Measurements from ENCODE around the gene NUTM2E. TPM values are rescaled to one million over a fixed set of nuclear protein-coding genes. Genes with fewer than 3 reads are reported as not detected.
"Not testable (repeated sequence)": the region's sequence is repeated elsewhere in the genome, so short reads cannot be mapped to it uniquely, and the experiment has no call there.

NUTM2E gene
- total and polyA plus RNA-seq, 2 donors (not counting 1 experiment from before 2014, with no cell fraction given) = 1.0 TPM; not detected in 1

GRCh38 chr10:79825587-79826011, 940 bp upstream of the NUTM2E start:
- H3K4me1 Mint-ChIP-seq = peaks cover 14% of the 10 kb centered on the region

GRCh38 chr10:79826131-79826495, 426 bp upstream of the NUTM2E start:
- H3K4me1 ChIP-seq (ENCODE audit: control insufficient read depth in 2 of 2, insufficient read depth in 2 of 2, low read length in 2 of 2); H4K20me1 ChIP-seq (ENCODE audit: control insufficient read depth, insufficient read depth, low read length, poor library complexity, severe bottlenecking); H3K27me3 Mint-ChIP-seq; H3K79me2 ChIP-seq (ENCODE audit: control insufficient read depth, insufficient read depth, low read length); H3K27me3 ChIP-seq (replicated peaks in 1 of 4; ENCODE audit: control extremely low read depth in 1 of 4, control insufficient read depth in 3 of 4, insufficient read depth in 4 of 4, low read length in 3 of 4); POLR2A ChIA-PET; H3K9me3 Mint-ChIP-seq (ENCODE audit: insufficient read depth); CTCF ChIA-PET; H3K9me3 ChIP-seq (ENCODE audit: control extremely low read depth in 1 of 3, control insufficient read depth in 2 of 3, insufficient read depth in 1 of 3, low read length in 2 of 3); H3K36me3 ChIP-seq (replicated peaks in 1 of 2; ENCODE audit: control extremely low read depth in 1 of 2, control insufficient read depth in 1 of 2, extremely low read depth in 1 of 2, insufficient read depth in 2 of 2, low read length in 1 of 2); ATAC-seq (ENCODE audit: low read depth); H3K4me2 ChIP-seq (replicated peaks; ENCODE audit: low read depth, low read length, poor library complexity, severe bottlenecking): not testable (repeated sequence)
- WGBS (ENCODE audit: insufficient coverage) = 0% methylated on average over 4 of the region's 44 CpGs
- H2AFZ ChIP-seq (ENCODE audit: insufficient read depth, low read depth, low read length, poor library complexity, severe bottlenecking) = peak overlapping the region; percentile 55
- H3K9ac ChIP-seq (ENCODE audit: low read length) = peak overlapping the region; percentile 59
- intact Hi-C loops (cut with micrococcal nuclease) = loop anchor here (10.0 kb wide), 2 partner anchors 249 to 379 kb away; partner anchors contain the start of genes ANXA11 and TMEM254
- H3K4me3 ChIP-seq (ENCODE audit: control extremely low read depth in 1 of 5, extremely low read depth in 1 of 5, insufficient read depth in 1 of 5, low read depth in 2 of 5, low read length in 4 of 5) = peak overlapping the region in 4 of 5 experiments; percentile 55 to 60 (median 58)
- Mint-ChIP-seq H3K4me1 (peaks cover 14% of the 10 kb centered on the region), H3K4me3 (peak overlapping the region; percentile 87), H3K27ac (peak overlapping the region; percentile 89)
- peak overlapping the region; percentile 73 to 77 for H3K27ac ChIP-seq (ENCODE audit: low read length in 2 of 2)
- DNase-seq = peak; percentile 67

More at GRCh38 chr10:79825587-79826011, 940 bp upstream of the NUTM2E start:
- H3K27me3 Mint-ChIP-seq; H3K27ac ChIP-seq (ENCODE audit: low read length in 2 of 2); CTCF ChIA-PET; H3K9me3 Mint-ChIP-seq (ENCODE audit: insufficient read depth); H3K79me2 ChIP-seq (ENCODE audit: control insufficient read depth, insufficient read depth, low read length); H4K20me1 ChIP-seq (ENCODE audit: control insufficient read depth, insufficient read depth, low read length, poor library complexity, severe bottlenecking); H3K9me3 ChIP-seq (ENCODE audit: control extremely low read depth in 1 of 3, control insufficient read depth in 2 of 3, insufficient read depth in 1 of 3, low read length in 2 of 3); H2AFZ ChIP-seq (ENCODE audit: insufficient read depth, low read depth, low read length, poor library complexity, severe bottlenecking); H3K36me3 ChIP-seq (replicated peaks in 1 of 2; ENCODE audit: control extremely low read depth in 1 of 2, control insufficient read depth in 1 of 2, extremely low read depth in 1 of 2, insufficient read depth in 2 of 2, low read length in 1 of 2); POLR2A ChIA-PET; H3K27me3 ChIP-seq (replicated peaks in 1 of 4; ENCODE audit: control extremely low read depth in 1 of 4, control insufficient read depth in 3 of 4, insufficient read depth in 4 of 4, low read length in 3 of 4); H3K4me2 ChIP-seq (replicated peaks; ENCODE audit: low read depth, low read length, poor library complexity, severe bottlenecking); H3K4me1 ChIP-seq (ENCODE audit: control insufficient read depth in 2 of 2, insufficient read depth in 2 of 2, low read length in 2 of 2): not testable (repeated sequence)
- no CpG with 5 or more reads among the region's 38 CpGs for WGBS (ENCODE audit: insufficient coverage)
- ATAC-seq (ENCODE audit: low read depth) (peak; percentile 16), DNase-seq (peak; percentile 36)
- Mint-ChIP-seq H3K4me3 (peak overlapping the region; percentile 86), H3K27ac (peak overlapping the region; percentile 83)
- peak overlapping the region; percentile 59 for H3K9ac ChIP-seq (ENCODE audit: low read length)
- peak overlapping the region in 3 of 5 experiments; percentile 23 to 57 (median 55) for H3K4me3 ChIP-seq (ENCODE audit: control extremely low read depth in 1 of 5, extremely low read depth in 1 of 5, insufficient read depth in 1 of 5, low read depth in 2 of 5, low read length in 4 of 5)
- intact Hi-C loops (cut with micrococcal nuclease) = loop anchor here (10.0 kb wide), 2 partner anchors 249 to 379 kb away; partner anchors contain the start of genes ANXA11 and TMEM254

GRCh38 chr10:79833833-79834232, 7.3 kb downstream of the NUTM2E start:
- ATAC-seq (ENCODE audit: low read depth); H3K27me3 Mint-ChIP-seq; H3K4me2 ChIP-seq (replicated peaks; ENCODE audit: low read depth, low read length, poor library complexity, severe bottlenecking); H3K9me3 ChIP-seq (ENCODE audit: control extremely low read depth in 1 of 3, control insufficient read depth in 2 of 3, insufficient read depth in 1 of 3, low read length in 2 of 3); H3K4me3 ChIP-seq (ENCODE audit: control extremely low read depth in 1 of 5, extremely low read depth in 1 of 5, insufficient read depth in 1 of 5, low read depth in 2 of 5, low read length in 4 of 5); H3K79me2 ChIP-seq (ENCODE audit: control insufficient read depth, insufficient read depth, low read length); H3K4me1 Mint-ChIP-seq; H3K36me3 ChIP-seq (replicated peaks in 1 of 2; ENCODE audit: control extremely low read depth in 1 of 2, control insufficient read depth in 1 of 2, extremely low read depth in 1 of 2, insufficient read depth in 2 of 2, low read length in 1 of 2); POLR2A ChIA-PET; intact Hi-C loops (cut with micrococcal nuclease); H4K20me1 ChIP-seq (ENCODE audit: control insufficient read depth, insufficient read depth, low read length, poor library complexity, severe bottlenecking); H3K27ac ChIP-seq (ENCODE audit: low read length in 2 of 2); H3K27ac Mint-ChIP-seq; H3K9me3 Mint-ChIP-seq (ENCODE audit: insufficient read depth); H3K27me3 ChIP-seq (replicated peaks in 1 of 4; ENCODE audit: control extremely low read depth in 1 of 4, control insufficient read depth in 3 of 4, insufficient read depth in 4 of 4, low read length in 3 of 4); DNase-seq; H3K4me3 Mint-ChIP-seq; CTCF ChIA-PET; H2AFZ ChIP-seq (ENCODE audit: insufficient read depth, low read depth, low read length, poor library complexity, severe bottlenecking); H3K9ac ChIP-seq (ENCODE audit: low read length); H3K4me1 ChIP-seq (ENCODE audit: control insufficient read depth in 2 of 2, insufficient read depth in 2 of 2, low read length in 2 of 2): not testable (repeated sequence)
- no CpG with 5 or more reads among the region's 3 CpGs for WGBS (ENCODE audit: insufficient coverage)

GRCh38 chr10:79835891-79836290, 9.4 kb downstream of the NUTM2E start:
- H3K36me3 ChIP-seq (replicated peaks in 1 of 2; ENCODE audit: control extremely low read depth in 1 of 2, control insufficient read depth in 1 of 2, extremely low read depth in 1 of 2, insufficient read depth in 2 of 2, low read length in 1 of 2); H3K79me2 ChIP-seq (ENCODE audit: control insufficient read depth, insufficient read depth, low read length); ATAC-seq (ENCODE audit: low read depth); H3K4me3 ChIP-seq (ENCODE audit: control extremely low read depth in 1 of 5, extremely low read depth in 1 of 5, insufficient read depth in 1 of 5, low read depth in 2 of 5, low read length in 4 of 5); H3K4me3 Mint-ChIP-seq; H3K9me3 Mint-ChIP-seq (ENCODE audit: insufficient read depth); H4K20me1 ChIP-seq (ENCODE audit: control insufficient read depth, insufficient read depth, low read length, poor library complexity, severe bottlenecking); H3K4me2 ChIP-seq (replicated peaks; ENCODE audit: low read depth, low read length, poor library complexity, severe bottlenecking); POLR2A ChIA-PET; H3K27me3 Mint-ChIP-seq; H3K4me1 Mint-ChIP-seq; CTCF ChIA-PET; H3K4me1 ChIP-seq (ENCODE audit: control insufficient read depth in 2 of 2, insufficient read depth in 2 of 2, low read length in 2 of 2); H3K27ac ChIP-seq (ENCODE audit: low read length in 2 of 2); H3K9me3 ChIP-seq (ENCODE audit: control extremely low read depth in 1 of 3, control insufficient read depth in 2 of 3, insufficient read depth in 1 of 3, low read length in 2 of 3); H2AFZ ChIP-seq (ENCODE audit: insufficient read depth, low read depth, low read length, poor library complexity, severe bottlenecking); intact Hi-C loops (cut with micrococcal nuclease); H3K9ac ChIP-seq (ENCODE audit: low read length); DNase-seq; H3K27ac Mint-ChIP-seq; H3K27me3 ChIP-seq (replicated peaks in 1 of 4; ENCODE audit: control extremely low read depth in 1 of 4, control insufficient read depth in 3 of 4, insufficient read depth in 4 of 4, low read length in 3 of 4): not testable (repeated sequence)
- WGBS (ENCODE audit: insufficient coverage) = no CpG with 5 or more reads among the region's 2 CpGs
